HG03196 (cell line): ENCODE results near the gene CHRND.
"Not testable (repeated sequence)": the region's sequence is repeated elsewhere in the genome, so short reads cannot be mapped to it uniquely, and the experiment has no call there.

ENCODE experiments used
- ATAC-seq: cut with Tn5 transposase; IDR thresholded peaks from one replicate; pipeline ENCODE4 v1.9.1; 2021; ENCODE audit not compliant: unreplicated experiment

Gene CHRND

DNA sequence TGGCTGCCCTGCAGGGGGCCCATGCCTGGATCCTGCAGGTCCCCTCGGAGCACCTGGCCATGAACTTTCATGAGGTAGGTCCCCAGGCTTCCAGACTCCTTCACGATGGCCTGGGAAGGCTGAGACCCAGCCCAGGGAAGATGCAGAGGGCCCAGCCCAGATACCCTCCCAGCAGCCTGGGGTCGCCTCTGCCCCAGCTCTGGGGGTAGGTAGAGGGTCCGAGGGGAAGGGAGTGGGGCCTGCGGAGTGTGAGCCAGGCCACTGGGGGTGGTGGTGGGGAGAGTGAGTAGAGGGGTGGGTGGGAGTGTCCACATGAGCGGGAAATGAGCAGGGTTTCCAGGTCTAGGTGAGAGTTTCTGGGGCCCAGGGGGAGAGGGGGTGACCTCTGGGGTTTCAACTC, 1.2 kb upstream of the CHRND start:
- no peak for ATAC-seq

DNA sequence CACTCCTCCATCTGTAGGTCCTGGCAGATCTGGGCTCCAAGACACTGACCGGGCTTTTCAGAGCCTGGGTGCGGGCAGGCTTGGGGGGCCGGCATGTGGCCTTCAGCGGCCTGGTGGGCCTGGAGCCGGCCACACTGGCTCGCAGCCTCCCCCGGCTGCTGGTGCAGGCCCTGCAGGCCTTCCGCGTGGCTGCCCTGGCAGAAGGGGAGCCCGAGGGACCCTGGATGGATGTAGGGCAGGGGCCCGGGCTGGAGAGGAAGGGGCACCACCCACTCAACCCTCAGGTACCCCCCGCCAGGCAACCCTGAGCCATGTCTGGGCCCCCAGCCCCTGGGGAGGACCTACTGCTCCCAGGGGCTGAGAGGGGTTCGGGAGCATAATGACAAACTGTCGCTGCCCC, 761 bp upstream of the CHRND start:
- ATAC-seq, result no peak

DNA sequence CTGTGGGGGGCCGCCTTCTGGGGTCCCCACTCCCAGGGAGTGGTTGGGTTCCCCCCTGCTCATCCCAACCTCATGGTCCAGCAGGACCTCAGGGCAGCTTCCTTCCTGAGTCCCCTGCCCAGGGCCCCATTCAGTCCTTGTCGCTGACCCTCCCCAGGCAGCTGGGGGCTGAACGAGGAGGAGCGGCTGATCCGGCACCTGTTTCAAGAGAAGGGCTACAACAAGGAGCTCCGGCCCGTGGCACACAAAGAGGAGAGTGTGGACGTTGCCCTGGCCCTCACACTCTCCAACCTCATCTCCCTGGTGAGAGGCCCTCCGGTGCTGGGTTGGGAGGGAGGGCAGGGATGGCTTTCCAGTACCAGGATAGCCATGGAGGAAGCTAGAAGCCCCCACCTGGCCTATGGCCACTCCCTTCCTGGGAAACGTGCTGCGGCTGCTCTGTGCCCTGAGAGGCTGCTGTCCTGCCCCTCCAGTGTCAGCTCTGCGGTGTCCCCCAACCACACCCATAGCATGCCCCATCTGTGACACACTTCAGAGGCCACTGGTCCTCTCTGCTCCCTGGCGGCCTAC, 497 bp downstream of the CHRND start:
- no peak for ATAC-seq

- no peak for ATAC-seq
These were observed 2.0 kb downstream of the CHRND start for GRCh38 chr2:232527905-232528470.

DNA sequence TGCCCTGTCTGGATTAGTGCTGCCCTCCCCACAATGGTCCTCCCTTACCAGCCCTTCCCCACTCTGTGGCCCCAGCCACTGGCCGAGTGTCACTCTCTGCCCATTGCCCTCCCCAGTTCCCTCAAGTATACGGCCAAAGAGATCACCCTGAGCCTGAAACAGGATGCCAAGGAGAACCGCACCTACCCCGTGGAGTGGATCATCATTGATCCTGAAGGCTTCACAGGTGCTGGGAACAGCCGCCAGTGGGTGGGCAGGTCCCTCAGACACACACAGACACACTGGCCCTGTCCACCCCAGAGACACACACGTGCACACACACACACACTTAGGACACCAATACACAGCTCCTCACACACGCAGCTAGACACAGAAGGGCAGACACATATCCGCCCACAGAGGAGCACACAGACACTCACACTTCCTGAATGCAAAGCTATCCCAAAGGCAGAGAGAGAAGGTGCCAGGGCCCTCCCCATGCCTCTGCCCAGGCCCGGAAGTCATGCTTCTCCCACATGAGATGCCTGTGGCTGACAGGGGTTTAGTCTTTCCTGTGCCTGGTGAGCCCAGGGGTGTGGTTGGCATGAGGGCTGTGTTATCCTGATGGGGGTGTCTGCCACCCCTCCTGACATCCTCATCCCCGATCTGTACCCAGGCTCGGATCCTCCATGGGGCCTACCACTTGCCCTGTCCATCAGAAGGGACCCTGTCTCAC, 2.9 kb downstream of the CHRND start:
- ATAC-seq, result no peak

- ATAC-seq, result no peak
These were observed 4.0 kb downstream of the CHRND start for GRCh38 chr2:232529806-232530547.

- ATAC-seq, result no peak
These were observed 4.8 kb downstream of the CHRND start for GRCh38 chr2:232530626-232531260.

DNA sequence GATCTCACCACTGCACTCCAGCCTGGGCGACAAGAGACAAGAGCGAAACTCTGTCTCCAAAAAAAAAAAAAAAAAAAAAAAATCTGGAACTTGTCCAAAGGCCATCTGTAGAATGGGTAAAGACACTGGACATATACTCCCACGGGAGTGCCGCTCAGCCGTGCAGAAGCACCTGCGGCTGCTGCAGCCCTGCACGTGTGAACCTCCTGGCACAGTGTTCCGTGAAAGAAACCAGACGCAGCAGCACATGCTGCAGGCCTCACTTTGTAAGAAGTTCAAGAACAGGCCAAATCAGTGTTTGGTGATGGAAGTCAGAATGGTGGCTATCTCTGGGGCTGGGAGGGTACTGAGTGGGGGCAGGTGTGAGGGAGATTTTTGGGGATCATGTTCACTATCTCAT, 6.5 kb downstream of the CHRND start:
- no peak for ATAC-seq

DNA sequence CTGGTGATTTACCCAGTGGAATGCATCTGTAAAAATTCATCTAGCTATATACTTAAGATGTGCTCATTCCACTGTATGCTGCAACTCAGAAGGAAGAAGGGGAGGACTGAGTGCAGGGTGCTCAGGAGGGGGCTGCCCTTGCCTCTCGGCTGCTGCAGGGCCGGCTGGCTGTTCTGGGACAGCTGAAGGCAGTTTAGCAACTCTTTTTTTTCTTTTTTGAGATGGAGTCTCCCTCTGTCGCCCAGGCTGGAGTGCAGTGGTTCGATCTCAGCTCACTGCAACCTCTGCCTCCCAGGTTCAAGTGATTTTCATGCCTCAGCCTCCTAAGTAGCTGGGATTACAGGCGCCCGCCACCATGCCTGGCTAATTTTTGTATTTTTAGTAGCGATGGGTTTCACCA, 6.9 kb downstream of the CHRND start:
- ATAC-seq, result not testable (repeated sequence)

DNA sequence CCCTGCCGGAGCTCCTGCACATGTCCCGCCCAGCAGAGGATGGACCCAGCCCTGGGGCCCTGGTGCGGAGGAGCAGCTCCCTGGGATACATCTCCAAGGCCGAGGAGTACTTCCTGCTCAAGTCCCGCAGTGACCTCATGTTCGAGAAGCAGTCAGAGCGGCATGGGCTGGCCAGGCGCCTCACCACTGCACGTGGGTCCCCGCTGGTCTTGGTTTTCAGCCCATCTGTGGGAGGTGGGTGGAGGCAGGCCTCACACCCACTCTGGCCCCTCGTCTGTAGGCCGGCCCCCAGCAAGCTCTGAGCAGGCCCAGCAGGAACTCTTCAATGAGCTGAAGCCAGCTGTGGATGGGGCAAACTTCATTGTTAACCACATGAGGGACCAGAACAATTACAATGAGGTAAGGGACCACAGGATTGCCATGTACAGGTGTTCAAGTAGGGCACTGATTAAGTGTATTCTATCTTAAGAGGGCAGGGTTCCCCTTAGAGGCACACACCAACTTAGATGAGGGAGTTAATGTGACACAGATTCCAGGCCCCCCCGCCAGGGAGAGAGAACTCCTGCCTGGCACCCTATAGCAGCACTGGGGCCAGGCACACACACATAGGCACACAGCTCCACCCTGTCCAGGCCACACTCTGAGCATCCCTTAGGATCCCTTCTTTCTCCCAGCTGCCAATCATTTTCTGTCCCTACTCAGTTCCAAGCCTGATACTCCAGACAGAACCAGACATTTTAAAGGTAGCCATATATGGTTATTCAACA, 8.2 kb downstream of the CHRND start:
- ATAC-seq, result no peak

GRCh38 chr2:232534940-232535651, 9.1 kb downstream of the CHRND start:
- ATAC-seq, result no peak

DNA sequence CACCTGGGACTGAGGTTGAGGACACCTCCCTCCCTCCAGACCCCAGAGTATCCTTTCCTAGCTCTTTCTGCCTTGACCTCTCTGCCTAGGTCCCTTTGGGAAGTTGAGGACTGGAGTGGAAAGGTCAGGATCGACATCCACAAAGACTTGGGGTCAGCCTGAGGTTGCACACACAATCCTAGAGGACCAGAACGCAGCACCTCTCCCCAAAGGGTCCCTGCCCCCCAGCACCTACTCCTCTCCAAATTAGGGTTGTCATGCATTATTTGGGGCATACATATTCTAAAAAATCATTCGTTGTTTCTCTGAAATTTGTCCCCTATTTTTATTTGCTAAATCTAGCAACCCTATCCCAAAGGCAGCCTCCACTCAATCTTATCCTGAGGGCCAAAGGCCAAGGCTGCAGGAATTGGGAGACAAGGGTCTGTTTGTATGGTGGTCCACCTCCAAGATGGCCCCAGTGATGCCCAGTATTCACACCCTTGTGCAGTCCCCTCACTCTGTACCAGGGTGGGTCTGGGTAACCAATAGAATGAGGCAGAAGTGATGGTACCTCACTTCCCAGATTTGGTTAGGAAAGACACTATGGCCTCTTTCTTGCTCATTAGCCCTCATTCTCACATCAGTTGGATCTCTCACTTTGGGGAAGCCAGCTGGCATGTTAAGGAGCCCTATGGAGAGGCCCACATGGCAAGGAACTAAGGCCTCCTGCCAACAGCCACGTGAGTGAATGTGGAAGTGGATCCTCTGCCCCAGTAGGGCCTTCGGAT, 10.0 kb downstream of the CHRND start:
- ATAC-seq, result no peak

GRCh38 chr2:232537079-232537478, 11.1 kb downstream of the CHRND start:
- ATAC-seq, result no peak

DNA sequence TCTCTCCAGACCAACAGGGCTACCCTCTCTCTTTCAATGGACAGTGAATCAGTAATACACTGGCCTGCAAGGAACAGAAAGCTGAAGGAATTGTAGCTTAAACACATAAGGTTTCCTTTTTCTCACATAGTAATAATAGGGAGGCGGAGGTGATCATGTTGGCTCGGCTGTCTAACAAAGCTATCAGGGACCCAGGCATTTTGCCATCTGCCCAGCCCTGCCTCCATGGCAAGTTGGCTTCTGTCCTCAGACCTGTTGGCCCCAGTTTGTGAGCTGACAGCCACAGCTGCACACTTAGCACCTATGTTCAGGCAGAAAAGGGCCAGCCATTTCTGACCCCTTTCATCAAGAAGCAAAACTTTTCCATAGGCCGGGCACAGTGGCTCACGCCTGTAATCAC, 11.5 kb downstream of the CHRND start:
- no peak for ATAC-seq

GRCh38 chr2:232538671-232539070, 12.7 kb downstream of the CHRND start:
- no peak for ATAC-seq

DNA sequence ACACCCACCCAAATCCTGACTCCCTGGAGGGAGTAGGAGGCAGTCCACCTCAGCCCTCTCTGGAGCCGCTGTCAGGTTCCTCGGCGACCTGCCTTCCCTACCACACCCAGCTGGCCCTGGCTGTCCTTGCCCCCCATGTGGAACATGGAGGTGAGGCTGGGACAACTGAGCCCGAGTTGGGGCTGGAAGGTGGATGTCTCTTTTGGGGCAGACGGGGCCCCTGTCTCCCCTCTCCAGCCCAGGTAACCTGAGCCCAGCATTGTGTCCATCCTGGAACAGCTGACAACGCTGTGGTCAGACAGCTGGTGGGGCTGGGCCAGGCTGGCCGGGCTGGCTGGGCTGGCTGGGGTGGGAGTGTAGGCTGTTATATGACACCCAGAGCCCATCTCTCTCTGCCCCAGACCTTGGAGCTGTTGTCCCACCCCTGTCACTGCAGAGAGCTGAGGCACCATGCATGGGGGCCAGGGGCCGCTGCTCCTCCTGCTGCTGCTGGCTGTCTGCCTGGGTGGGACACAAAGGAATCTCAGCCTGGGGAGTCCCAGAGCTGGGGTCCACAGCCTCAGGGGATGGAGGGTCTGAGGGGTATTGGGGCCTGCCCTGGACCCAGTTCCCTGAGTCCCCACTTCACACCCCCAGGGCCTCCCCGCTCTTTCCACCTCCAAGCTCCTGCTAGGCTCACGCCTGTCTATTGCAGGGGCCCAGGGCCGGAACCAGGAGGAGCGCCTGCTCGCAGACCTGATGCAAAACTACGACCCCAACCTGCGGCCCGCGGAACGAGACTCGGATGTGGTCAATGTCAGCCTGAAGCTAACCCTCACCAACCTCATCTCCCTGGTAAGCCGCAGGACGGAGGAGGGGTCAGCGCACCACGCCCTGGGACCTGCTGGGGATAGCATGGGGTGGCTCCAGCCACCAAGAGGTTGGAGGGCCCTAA, 13.6 kb downstream of the CHRND start, which contains the start of gene CHRNG:
Gene CHRNG (plus strand): TSS at position 395 of the 934 bp plus-strand sequence. CDS start 56 bp downstream, at position 451.
- no peak for ATAC-seq

DNA sequence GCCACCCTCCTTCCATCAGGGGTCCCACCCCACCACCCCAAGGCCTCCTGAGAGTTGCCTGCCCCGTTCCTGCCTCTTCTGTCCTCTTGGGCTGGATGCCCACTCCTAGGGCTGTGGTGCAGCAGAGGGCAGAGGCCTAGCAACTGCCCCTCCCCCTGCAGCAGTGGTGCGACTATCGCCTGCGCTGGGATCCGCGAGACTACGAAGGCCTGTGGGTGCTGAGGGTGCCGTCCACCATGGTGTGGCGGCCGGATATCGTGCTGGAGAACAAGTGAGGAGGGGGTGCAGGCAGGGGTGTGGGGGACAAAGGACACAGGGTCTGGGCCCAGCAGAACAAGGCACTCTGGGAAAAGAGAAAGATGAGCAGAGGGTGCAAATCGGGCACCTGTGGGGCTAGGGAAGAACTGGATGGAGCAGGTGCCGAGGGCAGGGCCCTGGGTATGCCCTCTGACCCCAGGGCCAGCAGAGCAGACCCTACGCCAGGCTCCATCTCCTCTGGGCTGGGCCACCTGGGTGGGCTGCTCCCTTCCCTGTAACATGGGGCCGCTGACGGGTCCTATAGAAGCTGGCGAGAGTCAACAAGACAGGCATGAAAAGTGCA, 14.6 kb downstream of the CHRND start:
- no peak for ATAC-seq
